ENCODE data around the gene PRR22. TPM values are rescaled to one million over a fixed set of nuclear protein-coding genes. Genes with fewer than 3 reads are reported as not detected.

The PRR22 gene
- total and polyA plus RNA-seq, 9 of the 15 experiments (the other 6 are each of a cell fraction or from before 2014, with no cell fraction given) = 0.03 to 12.0 (median 2.0) TPM; not detected in 1

DNA sequence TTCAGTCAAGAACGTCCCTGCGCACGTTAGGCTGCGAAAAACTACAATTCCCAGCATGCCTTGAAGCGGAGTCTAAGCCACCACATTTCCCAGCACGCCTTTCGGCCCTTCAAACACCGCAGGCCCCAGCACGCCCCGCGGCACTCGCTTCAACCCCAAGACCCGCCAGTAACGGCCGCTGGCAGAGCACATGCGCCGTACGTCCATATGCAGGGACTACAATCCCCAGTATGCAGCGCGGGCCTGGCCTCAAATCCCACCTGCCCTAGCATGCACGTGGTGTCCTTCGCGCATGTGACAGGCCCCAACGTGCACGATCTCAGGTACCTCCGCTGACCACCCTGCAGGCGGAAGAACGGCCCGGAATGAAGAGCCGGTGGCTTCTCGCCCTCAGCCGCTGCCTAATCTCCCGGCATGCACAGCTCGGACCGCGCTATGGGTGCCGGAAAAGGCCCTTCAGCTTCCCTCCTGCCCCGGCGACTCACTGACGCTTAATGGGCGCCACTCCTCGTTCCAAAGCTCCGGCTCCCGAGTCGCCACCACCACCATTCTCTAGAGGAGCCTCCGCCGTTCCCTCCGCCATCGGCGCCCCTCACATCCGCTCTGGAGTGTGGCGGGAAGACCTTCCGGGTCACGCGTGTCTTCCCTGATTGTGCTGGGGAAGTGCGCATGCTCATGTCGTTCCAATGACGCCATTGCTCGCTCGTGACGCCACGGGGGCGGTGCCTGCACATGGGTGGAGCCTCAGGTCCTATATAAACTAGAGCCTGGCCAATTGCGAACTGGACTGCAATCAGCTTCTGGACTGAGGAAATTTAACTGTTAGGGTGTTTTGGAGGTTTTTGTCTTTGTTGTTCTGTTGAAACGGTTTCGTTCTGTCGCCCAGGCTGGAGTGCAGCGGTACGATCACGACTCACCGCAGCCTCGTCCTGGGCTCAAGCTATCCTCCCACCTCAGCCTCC is 6.3 kb upstream of the PRR22 start, which contains the start of gene DUS3L (continued):
- TF ChIP-seq CHD1 (IDR thresholded peaks at IDR 0.05; ENCODE audit: low read length) (peak; percentile 76), ZFP30 (CRISPR knock-in tag; IDR thresholded peaks at IDR 0.05; ENCODE audit: borderline replicate concordance) (no peak), ZSCAN29 (IDR thresholded peaks at IDR 0.05) (no peak), PURB (CRISPR knock-in tag; IDR thresholded peaks at IDR 0.05; ENCODE audit: low read depth) (no peak), RFX5 (IDR thresholded peaks at IDR 0.05; ENCODE audit: low read depth, low read length) (no peak), SAFB (IDR thresholded peaks at IDR 0.05; ENCODE audit: borderline replicate concordance, low read depth, low read length) (no peak), ZNF589 (CRISPR knock-in tag; IDR thresholded peaks at IDR 0.05; ENCODE audit: low read depth) (0 out of 2 replicates have a peak, but pooled peaks have one; percentile 25), NCOA1 (IDR thresholded peaks at IDR 0.05; ENCODE audit: low read depth) (peak; percentile 93), NCOA2 (IDR thresholded peaks at IDR 0.05; ENCODE audit: partially characterized antibody in 2 of 2) (no peak), ZZZ3 (IDR thresholded peaks at IDR 0.05) (no peak), MBD2 (IDR thresholded peaks at IDR 0.05; ENCODE audit: borderline replicate concordance, low read depth) (peak; percentile 83), NCOA6 (IDR thresholded peaks at IDR 0.05) (no peak), POLR2AphosphoS2 (IDR thresholded peaks at IDR 0.05; ENCODE audit: low read length) (peak; percentile 86; the same call in 1 of the 2 replicates), SMAD4 (CRISPR knock-in tag; conservative IDR thresholded peaks at IDR 0.05) (no peak; the same call in 1 of the 2 replicates), EHMT2 (IDR thresholded peaks at IDR 0.05) (no peak)
- TF ChIP-seq, protein P1, sequence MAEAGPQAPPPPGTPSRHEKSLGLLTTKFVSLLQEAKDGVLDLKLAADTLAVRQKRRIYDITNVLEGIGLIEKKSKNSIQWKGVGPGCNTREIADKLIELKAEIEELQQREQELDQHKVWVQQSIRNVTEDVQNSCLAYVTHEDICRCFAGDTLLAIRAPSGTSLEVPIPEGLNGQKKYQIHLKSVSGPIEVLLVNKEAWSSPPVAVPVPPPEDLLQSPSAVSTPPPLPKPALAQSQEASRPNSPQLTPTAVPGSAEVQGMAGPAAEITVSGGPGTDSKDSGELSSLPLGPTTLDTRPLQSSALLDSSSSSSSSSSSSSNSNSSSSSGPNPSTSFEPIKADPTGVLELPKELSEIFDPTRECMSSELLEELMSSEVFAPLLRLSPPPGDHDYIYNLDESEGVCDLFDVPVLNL (CRISPR knock-in tag; IDR thresholded peaks at IDR 0.05; ENCODE audit: low read depth) = peak; percentile 69; the same call in 1 of the 2 replicates
- TF ChIP-seq, protein P2, sequence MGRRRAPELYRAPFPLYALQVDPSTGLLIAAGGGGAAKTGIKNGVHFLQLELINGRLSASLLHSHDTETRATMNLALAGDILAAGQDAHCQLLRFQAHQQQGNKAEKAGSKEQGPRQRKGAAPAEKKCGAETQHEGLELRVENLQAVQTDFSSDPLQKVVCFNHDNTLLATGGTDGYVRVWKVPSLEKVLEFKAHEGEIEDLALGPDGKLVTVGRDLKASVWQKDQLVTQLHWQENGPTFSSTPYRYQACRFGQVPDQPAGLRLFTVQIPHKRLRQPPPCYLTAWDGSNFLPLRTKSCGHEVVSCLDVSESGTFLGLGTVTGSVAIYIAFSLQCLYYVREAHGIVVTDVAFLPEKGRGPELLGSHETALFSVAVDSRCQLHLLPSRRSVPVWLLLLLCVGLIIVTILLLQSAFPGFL (CRISPR knock-in tag; IDR thresholded peaks at IDR 0.05) = no peak
- TF ChIP-seq, protein P3, sequence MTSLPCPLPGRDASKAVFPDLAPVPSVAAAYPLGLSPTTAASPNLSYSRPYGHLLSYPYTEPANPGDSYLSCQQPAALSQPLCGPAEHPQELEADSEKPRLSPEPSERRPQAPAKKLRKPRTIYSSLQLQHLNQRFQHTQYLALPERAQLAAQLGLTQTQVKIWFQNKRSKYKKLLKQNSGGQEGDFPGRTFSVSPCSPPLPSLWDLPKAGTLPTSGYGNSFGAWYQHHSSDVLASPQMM (CRISPR knock-in tag; IDR thresholded peaks at IDR 0.05) = no peak
- TF ChIP-seq, protein P4, sequence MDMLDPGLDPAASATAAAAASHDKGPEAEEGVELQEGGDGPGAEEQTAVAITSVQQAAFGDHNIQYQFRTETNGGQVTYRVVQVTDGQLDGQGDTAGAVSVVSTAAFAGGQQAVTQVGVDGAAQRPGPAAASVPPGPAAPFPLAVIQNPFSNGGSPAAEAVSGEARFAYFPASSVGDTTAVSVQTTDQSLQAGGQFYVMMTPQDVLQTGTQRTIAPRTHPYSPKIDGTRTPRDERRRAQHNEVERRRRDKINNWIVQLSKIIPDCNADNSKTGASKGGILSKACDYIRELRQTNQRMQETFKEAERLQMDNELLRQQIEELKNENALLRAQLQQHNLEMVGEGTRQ (CRISPR knock-in tag; IDR thresholded peaks at IDR 0.05) = peak; percentile 92
- TF ChIP-seq, protein P5, sequence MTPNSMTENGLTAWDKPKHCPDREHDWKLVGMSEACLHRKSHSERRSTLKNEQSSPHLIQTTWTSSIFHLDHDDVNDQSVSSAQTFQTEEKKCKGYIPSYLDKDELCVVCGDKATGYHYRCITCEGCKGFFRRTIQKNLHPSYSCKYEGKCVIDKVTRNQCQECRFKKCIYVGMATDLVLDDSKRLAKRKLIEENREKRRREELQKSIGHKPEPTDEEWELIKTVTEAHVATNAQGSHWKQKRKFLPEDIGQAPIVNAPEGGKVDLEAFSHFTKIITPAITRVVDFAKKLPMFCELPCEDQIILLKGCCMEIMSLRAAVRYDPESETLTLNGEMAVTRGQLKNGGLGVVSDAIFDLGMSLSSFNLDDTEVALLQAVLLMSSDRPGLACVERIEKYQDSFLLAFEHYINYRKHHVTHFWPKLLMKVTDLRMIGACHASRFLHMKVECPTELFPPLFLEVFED (CRISPR knock-in tag; conservative IDR thresholded peaks at IDR 0.05) = peak; percentile 86; the same call in 1 of the 2 replicates
- TF ChIP-seq, protein P6, sequence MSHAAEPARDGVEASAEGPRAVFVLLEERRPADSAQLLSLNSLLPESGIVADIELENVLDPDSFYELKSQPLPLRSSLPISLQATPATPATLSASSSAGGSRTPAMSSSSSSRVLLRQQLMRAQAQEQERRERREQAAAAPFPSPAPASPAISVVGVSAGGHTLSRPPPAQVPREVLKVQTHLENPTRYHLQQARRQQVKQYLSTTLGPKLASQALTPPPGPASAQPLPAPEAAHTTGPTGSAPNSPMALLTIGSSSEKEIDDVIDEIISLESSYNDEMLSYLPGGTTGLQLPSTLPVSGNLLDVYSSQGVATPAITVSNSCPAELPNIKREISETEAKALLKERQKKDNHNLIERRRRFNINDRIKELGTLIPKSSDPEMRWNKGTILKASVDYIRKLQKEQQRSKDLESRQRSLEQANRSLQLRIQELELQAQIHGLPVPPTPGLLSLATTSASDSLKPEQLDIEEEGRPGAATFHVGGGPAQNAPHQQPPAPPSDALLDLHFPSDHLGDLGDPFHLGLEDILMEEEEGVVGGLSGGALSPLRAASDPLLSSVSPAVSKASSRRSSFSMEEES (CRISPR knock-in tag; IDR thresholded peaks at IDR 0.05) = peak; percentile 41

Data from K562 (cell line).